SK-N-SH (cell line): ENCODE results near the gene CD36. TPM values are rescaled to one million over a fixed set of nuclear protein-coding genes. Genes with fewer than 3 reads are reported as not detected.

Experiments used
- CTCF ChIA-PET: fragments of 300-600, 350-600 bp; formaldehyde crosslinking; extraction: SDS; loops from one replicate; lab custom pipeline; 2021; lab: Yijun Ruan, JAX
- POLR2A ChIA-PET: fragments of 350-600 bp; sonication (Branson Sonifier 250); formaldehyde crosslinking; extraction: SDS; loops from one replicate; lab custom pipeline; 2020; ENCODE audit warnings: antibody characterized with exemption, inconsistent platforms; lab: Yijun Ruan, JAX
- DNase-seq: peaks from one replicate; pipeline ENCODE4 v3.0.0; 2012
- H2AFZ ChIP-seq: fragments of 200-600 bp; sonication (generic); 2 replicates; pipeline ENCODE4 v1.8.1; 2016; ENCODE audit warnings: antibody characterized with exemption, mild to moderate bottlenecking, low read depth
- H3F3A ChIP-seq: fragments of 200-600 bp; sonication (generic); replicated peaks from 2 replicates; pipeline ENCODE3; 2016; ENCODE audit warnings: antibody characterized with exemption, mild to moderate bottlenecking; ENCODE audit not compliant: insufficient read depth
- H3K27ac ChIP-seq, 2 experiments: fragments of 200-500 bp in 1 of 2; fragments of 200-600 bp in 1 of 2; sonication (Bioruptor generic) in 1 of 2; sonication (generic), shearing (Covaris generic) in 1 of 2; 2 replicates each; pipeline versions ENCODE4 v1.5.1 to v1.6.1; 2014 to 2016; ENCODE audit warnings: low read depth in 2 of 2, inconsistent platforms in 1 of 2, low read length in 1 of 2, mild to moderate bottlenecking in 1 of 2, mixed read lengths in 1 of 2
- H3K27me3 ChIP-seq: fragments of 200-600 bp; sonication (generic), shearing (Covaris generic); 2 replicates; pipeline ENCODE4 v1.6.1; 2016; ENCODE audit warnings: mixed run types; ENCODE audit not compliant: insufficient read depth
- H3K36me3 ChIP-seq, 2 experiments: fragments of 200-500 bp in 1 of 2; fragments of 200-600 bp in 1 of 2; sonication (Bioruptor generic) in 1 of 2; sonication (generic) in 1 of 2; replicated peaks in 1 of 2; 2 replicates each; pipeline versions ENCODE3 to v1.5.1; 2014 to 2016; ENCODE audit warnings: low read length in 1 of 2, mild to moderate bottlenecking in 1 of 2; ENCODE audit not compliant: insufficient read depth in 2 of 2, control insufficient read depth in 1 of 2
- H3K4me1 ChIP-seq, 2 experiments: fragments of 200-500 bp in 1 of 2; fragments of 200-600 bp in 1 of 2; sonication (Bioruptor generic) in 1 of 2; sonication (generic), shearing (Covaris generic) in 1 of 2; 2 replicates each; pipeline versions ENCODE4 v1.5.1 to v1.6.1; 2014 to 2016; ENCODE audit warnings: low read depth in 1 of 2, low read length in 1 of 2, mixed run types in 1 of 2; ENCODE audit not compliant: insufficient read depth in 2 of 2, control insufficient read depth in 1 of 2
- H3K4me2 ChIP-seq: fragments of 200-600 bp; sonication (generic), shearing (Covaris generic); 2 replicates; pipeline ENCODE4 v1.6.1; 2017; ENCODE audit warnings: mixed run types
- H3K4me3 ChIP-seq, 2 experiments: fragments of 200-500 bp in 1 of 2; fragments of 200-600 bp in 1 of 2; sonication (Bioruptor generic) in 1 of 2; sonication (generic), shearing (Covaris generic) in 1 of 2; 2 replicates each; pipeline versions ENCODE4 v1.5.1 to v1.8.1; 2014 to 2016; ENCODE audit warnings: low read depth in 2 of 2, inconsistent platforms in 1 of 2, low read length in 1 of 2, mild to moderate bottlenecking in 1 of 2, mixed read lengths in 1 of 2, moderate library complexity in 1 of 2
- H3K79me2 ChIP-seq: fragments of 200-600 bp; sonication (generic); 2 replicates; pipeline ENCODE4 v1.8.1; 2017; ENCODE audit warnings: mild to moderate bottlenecking; ENCODE audit not compliant: insufficient read depth
- H3K9ac ChIP-seq: fragments of 200-600 bp; sonication (generic); 2 replicates; pipeline ENCODE4 v1.6.1; 2017; ENCODE audit warnings: mixed run types
- H3K9me2 ChIP-seq: fragments of 200-600 bp; sonication (generic); 2 replicates; pipeline ENCODE4 v1.6.1; 2017; ENCODE audit warnings: mixed run types
- H3K9me3 ChIP-seq: fragments of 200-600 bp; sonication (generic); 2 replicates; pipeline ENCODE4 v1.6.1; 2017; ENCODE audit warnings: mixed run types, mild to moderate bottlenecking, moderate library complexity
- H4K20me1 ChIP-seq: fragments of 200-600 bp; sonication (generic); 2 replicates; pipeline ENCODE4 v1.6.1; 2017; ENCODE audit warnings: mild to moderate bottlenecking, mixed run types; ENCODE audit not compliant: insufficient read depth
- ELF1 ChIP-seq: IDR thresholded peaks from 2 replicates; pipeline ENCODE4 v1.4.0; 2012
- FOXM1 ChIP-seq: IDR thresholded peaks from 2 replicates; pipeline ENCODE4 v1.4.0; 2012; ENCODE audit warnings: low read depth, mild to moderate bottlenecking
- GABPA ChIP-seq: IDR thresholded peaks from 2 replicates; pipeline ENCODE4 v1.4.0; 2012; ENCODE audit warnings: low read depth, mild to moderate bottlenecking
- GATA2 ChIP-seq: sonication (generic); formaldehyde crosslinking; IDR thresholded peaks from 2 replicates; pipeline ENCODE4 v1.5.0; 2020; ENCODE audit warnings: mild to moderate bottlenecking, missing genetic modification reagents
- JUND ChIP-seq: IDR thresholded peaks from 2 replicates; pipeline ENCODE4 v1.4.0; 2012
- MEF2A ChIP-seq: IDR thresholded peaks from 2 replicates; pipeline ENCODE4 v1.4.0; 2012; ENCODE audit warnings: low read depth, borderline replicate concordance
- NFIC ChIP-seq: IDR thresholded peaks from 2 replicates; pipeline ENCODE4 v1.4.0; 2012; ENCODE audit warnings: borderline replicate concordance
- RCOR1 ChIP-seq: fragments of 150-350 bp; IDR thresholded peaks from 2 replicates; pipeline ENCODE4 v1.6.1; 2017; ENCODE audit warnings: antibody characterized with exemption, low read length
- RFX5 ChIP-seq: IDR thresholded peaks from 2 replicates; pipeline ENCODE4 v1.6.1; 2012; ENCODE audit warnings: mild to moderate bottlenecking, improper control_type of control experiment, low read length
- SIN3A ChIP-seq: IDR thresholded peaks from 2 replicates; pipeline ENCODE4 v1.6.1; 2012; ENCODE audit warnings: low read depth, mild to moderate bottlenecking, low read length, moderate library complexity, borderline replicate concordance
- TAF1 ChIP-seq: IDR thresholded peaks from 2 replicates; pipeline ENCODE4 v1.6.1; 2012; ENCODE audit warnings: low read depth, mild to moderate bottlenecking, low read length, moderate library complexity, borderline replicate concordance
- USF1 ChIP-seq: IDR thresholded peaks from 2 replicates; pipeline ENCODE4 v1.4.0; 2012; ENCODE audit warnings: low read depth, borderline replicate concordance
- WGBS: methylation state at CpG from one replicate; pipeline ENCODE4 v1.1.6; 2017; ENCODE audit warnings: low lambda C conversion rate; 5-methylcytosine and 5-hydroxymethylcytosine counted together
- polyA plus RNA-seq, 3 experiments: library from polyadenylated mRNA; depleted of rRNA; stranded (reverse); fragments of >200 nt; gene quantifications; 2 replicates each; pipeline ENCODE4 v1.2.3, GENCODE V29; 2012
- TF ChIP-seq, protein P1 (sequence below): fragments of 200-600 bp; sonication (generic); IDR thresholded peaks from 2 replicates; pipeline ENCODE4 v1.6.1; 2017; ENCODE audit warnings: antibody characterized with exemption, mild to moderate bottlenecking, moderate library complexity
- TF ChIP-seq, protein P2 (sequence below): fragments of 150-350 bp; IDR thresholded peaks from 2 replicates; pipeline ENCODE4 v1.6.1; 2016; ENCODE audit warnings: mild to moderate bottlenecking, low read depth, low read length

Gene CD36
- polyA plus RNA-seq, 1 of the 3 experiments (the other 2 are of a cell fraction), result 0.10 TPM

DNA sequence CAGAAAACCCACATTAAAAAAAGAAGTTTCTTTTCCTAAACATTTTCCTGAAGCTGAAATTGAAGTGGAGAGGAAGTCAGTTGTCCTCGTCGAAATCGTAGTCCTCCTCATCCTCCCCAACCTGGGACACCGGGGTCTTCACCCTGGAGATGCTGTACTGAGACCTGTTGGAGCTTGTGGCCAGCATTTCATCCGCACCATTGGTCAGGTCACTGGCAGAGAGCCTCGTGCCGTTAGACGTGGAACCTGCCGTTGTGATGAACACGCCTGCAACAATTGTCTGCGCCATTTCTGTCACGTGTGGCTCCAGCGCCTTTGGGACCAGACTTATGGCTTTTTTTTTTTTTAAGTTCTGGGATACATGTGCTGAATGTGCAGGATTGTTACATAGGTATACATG lies 23.8 kb downstream of the CD36 start:
- no peak for DNase-seq
- peaks cover 0 to 4% of the 10 kb centered on the region in 2 experiments; a peak in 1 of 4 replicates for H3K4me1 ChIP-seq
- H3K9ac ChIP-seq, result no peak overlapping the region
- 96% methylated on average over 13 of the region's 13 CpGs for WGBS
- H3K27me3 ChIP-seq, result no peaks in the 10 kb centered on the region
- no peak overlapping the region for H3K4me2 ChIP-seq
- H3K27ac ChIP-seq, result no peak overlapping the region
- no peaks in the 10 kb centered on the region for H3K9me3 ChIP-seq
- no peak overlapping the region for H3K4me3 ChIP-seq
- H2AFZ ChIP-seq, result no peak overlapping the region
- H4K20me1 ChIP-seq, result no peaks in the 10 kb centered on the region
- ChIA-PET POLR2A (no interaction called here), CTCF (interaction anchor here (0.9 to 5.1 kb wide), 9 partner anchors 11 to 808 kb away, joined by 3 to 32 read pairs (median 8); no protein-coding TSS in a partner anchor)
- H3F3A ChIP-seq, result no peaks in the 10 kb centered on the region
- TF ChIP-seq USF1 (no peak), GABPA (no peak), MEF2A (no peak), NFIC (no peak), RFX5 (no peak), FOXM1 (no peak), ELF1 (no peak), GATA2 (CRISPR knock-in tag) (no peak)
- TF ChIP-seq, protein P1, sequence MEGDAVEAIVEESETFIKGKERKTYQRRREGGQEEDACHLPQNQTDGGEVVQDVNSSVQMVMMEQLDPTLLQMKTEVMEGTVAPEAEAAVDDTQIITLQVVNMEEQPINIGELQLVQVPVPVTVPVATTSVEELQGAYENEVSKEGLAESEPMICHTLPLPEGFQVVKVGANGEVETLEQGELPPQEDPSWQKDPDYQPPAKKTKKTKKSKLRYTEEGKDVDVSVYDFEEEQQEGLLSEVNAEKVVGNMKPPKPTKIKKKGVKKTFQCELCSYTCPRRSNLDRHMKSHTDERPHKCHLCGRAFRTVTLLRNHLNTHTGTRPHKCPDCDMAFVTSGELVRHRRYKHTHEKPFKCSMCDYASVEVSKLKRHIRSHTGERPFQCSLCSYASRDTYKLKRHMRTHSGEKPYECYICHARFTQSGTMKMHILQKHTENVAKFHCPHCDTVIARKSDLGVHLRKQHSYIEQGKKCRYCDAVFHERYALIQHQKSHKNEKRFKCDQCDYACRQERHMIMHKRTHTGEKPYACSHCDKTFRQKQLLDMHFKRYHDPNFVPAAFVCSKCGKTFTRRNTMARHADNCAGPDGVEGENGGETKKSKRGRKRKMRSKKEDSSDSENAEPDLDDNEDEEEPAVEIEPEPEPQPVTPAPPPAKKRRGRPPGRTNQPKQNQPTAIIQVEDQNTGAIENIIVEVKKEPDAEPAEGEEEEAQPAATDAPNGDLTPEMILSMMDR, result no peak
- TF ChIP-seq, protein P2, sequence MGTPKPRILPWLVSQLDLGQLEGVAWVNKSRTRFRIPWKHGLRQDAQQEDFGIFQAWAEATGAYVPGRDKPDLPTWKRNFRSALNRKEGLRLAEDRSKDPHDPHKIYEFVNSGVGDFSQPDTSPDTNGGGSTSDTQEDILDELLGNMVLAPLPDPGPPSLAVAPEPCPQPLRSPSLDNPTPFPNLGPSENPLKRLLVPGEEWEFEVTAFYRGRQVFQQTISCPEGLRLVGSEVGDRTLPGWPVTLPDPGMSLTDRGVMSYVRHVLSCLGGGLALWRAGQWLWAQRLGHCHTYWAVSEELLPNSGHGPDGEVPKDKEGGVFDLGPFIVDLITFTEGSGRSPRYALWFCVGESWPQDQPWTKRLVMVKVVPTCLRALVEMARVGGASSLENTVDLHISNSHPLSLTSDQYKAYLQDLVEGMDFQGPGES, result no peak
- no peaks in the 10 kb centered on the region for H3K36me3 ChIP-seq
- no peaks in the 10 kb centered on the region for H3K79me2 ChIP-seq
- H3K9me2 ChIP-seq, result no peaks in the 10 kb centered on the region

DNA sequence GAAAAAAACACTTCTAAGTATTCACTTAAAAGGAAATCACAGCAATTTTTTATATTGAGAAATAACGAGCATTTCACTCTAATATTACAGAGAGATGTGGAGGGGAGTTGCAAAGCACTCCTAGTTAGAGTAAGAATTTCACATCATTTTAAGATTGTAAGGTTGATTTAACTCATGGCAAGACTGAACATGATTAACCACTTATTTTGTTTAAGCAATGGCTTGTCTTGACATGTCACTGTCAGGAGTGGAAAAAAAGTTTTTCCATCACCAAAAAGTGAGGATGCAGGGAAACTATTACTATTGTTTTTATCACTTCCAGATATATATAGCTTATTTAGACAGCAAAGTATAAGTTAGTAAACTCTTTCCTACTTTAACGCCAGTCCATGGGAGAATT lies 27.1 kb downstream of the CD36 start:
- Histone ChIP-seq H3K9ac (no peak overlapping the region), H3K79me2 (no peaks in the 10 kb centered on the region), H3K36me3 (no peaks in the 10 kb centered on the region), H3K4me2 (no peak overlapping the region), H3K9me2 (no peaks in the 10 kb centered on the region), H4K20me1 (no peaks in the 10 kb centered on the region), H3K4me1 (no peaks in the 10 kb centered on the region), H2AFZ (peak overlapping the region; percentile 10), H3F3A (no peaks in the 10 kb centered on the region), H3K27me3 (no peaks in the 10 kb centered on the region), H3K27ac (no peak overlapping the region), H3K4me3 (no peak overlapping the region), H3K9me3 (no peaks in the 10 kb centered on the region)
- DNase-seq, result no peak
- TF ChIP-seq, protein P2, result no peak
- TF ChIP-seq RCOR1, result no peak
- TF ChIP-seq, protein P1, result no peak
- no peak for TF ChIP-seq JUND
- no peak for TF ChIP-seq SIN3A
- TF ChIP-seq TAF1, result no peak
- no peak for TF ChIP-seq RFX5
- ChIA-PET CTCF (interaction anchor here (0.9 to 5.1 kb wide), 4 partner anchors 10 to 237 kb away, joined by 4 to 32 read pairs (median 16); no protein-coding TSS in a partner anchor), POLR2A (no interaction called here)
- 93% methylated on average over 2 of the region's 2 CpGs for WGBS
